Rectal smooth muscle tissue (tissue), 1 donor: ENCODE measurements around the gene APOBEC3F.

Experiments used
- H3K27ac ChIP-seq: one replicate; pipeline ENCODE4 v1.7.0; 2013; ENCODE audit warnings: low read depth, low read length, inconsistent platforms
- H3K27me3 ChIP-seq: one replicate; pipeline ENCODE4 v1.7.0; 2013; ENCODE audit warnings: low read length; ENCODE audit not compliant: control insufficient read depth, insufficient read depth
- H3K36me3 ChIP-seq: one replicate; pipeline ENCODE4 v1.7.0; 2013; ENCODE audit warnings: low read length; ENCODE audit not compliant: control insufficient read depth, insufficient read depth
- H3K4me1 ChIP-seq: one replicate; pipeline ENCODE4 v1.7.0; 2013; ENCODE audit warnings: low read length; ENCODE audit not compliant: control insufficient read depth, insufficient read depth
- H3K4me3 ChIP-seq: one replicate; pipeline ENCODE4 v1.7.0; 2013; ENCODE audit warnings: low read length
- H3K9ac ChIP-seq: one replicate; pipeline ENCODE4 v1.7.0; 2013; ENCODE audit warnings: low read length

APOBEC3F gene

DNA sequence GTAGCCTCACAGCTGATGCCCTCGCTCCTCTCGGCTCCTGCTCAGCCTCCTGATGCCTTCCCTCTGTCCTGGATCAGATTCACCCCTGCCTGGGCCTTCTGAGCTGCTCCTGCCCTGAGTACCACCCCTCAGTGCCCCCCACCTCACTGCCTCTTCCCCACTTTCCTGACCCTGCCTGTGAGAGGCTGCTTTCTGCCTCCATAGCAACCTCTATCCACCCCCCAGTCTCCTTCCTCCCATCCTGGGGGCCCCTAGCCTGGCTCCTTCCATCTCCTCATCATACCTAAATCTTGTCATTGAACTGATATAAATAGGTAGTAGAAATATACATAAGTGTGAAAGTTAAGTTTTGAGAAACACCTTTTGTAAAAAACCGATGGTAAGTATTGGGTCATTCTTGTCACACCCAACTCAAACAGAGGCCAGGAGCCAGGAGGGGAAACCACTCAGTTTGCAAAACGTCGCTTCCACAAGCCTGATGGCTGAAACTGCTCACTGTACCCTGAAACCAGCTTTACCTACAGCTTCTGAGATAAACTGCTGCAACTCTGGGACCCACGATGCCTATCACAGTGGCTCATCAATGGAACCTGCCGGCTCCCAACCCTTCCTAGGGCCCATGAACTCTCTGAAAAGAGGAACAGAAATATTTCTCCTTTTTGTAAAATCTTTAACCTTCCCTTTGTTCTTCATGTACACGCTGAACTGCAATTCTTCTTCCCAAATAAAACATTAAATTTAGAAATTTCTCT is 51.6 kb downstream of the APOBEC3F start:
- no peak overlapping the region for H3K4me3 ChIP-seq
- no peaks in the 10 kb centered on the region for H3K36me3 ChIP-seq
- no peak overlapping the region for H3K9ac ChIP-seq
- H3K4me1 ChIP-seq = no peaks in the 10 kb centered on the region
- H3K27ac ChIP-seq = no peak overlapping the region
- no peaks in the 10 kb centered on the region for H3K27me3 ChIP-seq

GRCh38 chr22:39094717-39095389 is 54.2 kb downstream of the APOBEC3F start:
- no peaks in the 10 kb centered on the region for H3K4me1 ChIP-seq
- H3K9ac ChIP-seq = no peak overlapping the region
- H3K27ac ChIP-seq = no peak overlapping the region
- H3K27me3 ChIP-seq = no peaks in the 10 kb centered on the region
- no peaks in the 10 kb centered on the region for H3K36me3 ChIP-seq
- no peak overlapping the region for H3K4me3 ChIP-seq

DNA sequence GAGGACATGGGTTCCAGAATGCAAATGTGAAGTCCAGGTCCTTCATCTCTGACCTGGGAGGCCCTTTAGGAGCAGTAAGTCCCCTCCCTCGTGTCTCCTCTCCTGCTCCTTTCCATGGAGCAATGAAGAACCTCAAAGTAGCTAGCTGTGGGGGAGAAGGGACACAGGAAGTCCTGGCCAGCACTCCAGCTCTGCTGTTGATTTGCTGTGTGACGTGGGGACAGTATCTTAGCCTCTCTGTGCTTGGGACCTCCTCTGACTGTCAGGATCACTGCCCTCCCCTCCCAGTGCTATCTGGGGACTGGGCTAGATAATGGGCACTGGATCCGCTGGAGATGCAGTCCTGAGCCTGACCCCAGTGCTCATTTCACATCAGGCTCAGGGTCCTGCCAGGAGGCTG is 55.3 kb downstream of the APOBEC3F start:
- Histone ChIP-seq H3K27ac (no peak overlapping the region), H3K9ac (no peak overlapping the region), H3K4me1 (no peaks in the 10 kb centered on the region), H3K4me3 (no peak overlapping the region), H3K27me3 (no peaks in the 10 kb centered on the region), H3K36me3 (no peaks in the 10 kb centered on the region)

DNA sequence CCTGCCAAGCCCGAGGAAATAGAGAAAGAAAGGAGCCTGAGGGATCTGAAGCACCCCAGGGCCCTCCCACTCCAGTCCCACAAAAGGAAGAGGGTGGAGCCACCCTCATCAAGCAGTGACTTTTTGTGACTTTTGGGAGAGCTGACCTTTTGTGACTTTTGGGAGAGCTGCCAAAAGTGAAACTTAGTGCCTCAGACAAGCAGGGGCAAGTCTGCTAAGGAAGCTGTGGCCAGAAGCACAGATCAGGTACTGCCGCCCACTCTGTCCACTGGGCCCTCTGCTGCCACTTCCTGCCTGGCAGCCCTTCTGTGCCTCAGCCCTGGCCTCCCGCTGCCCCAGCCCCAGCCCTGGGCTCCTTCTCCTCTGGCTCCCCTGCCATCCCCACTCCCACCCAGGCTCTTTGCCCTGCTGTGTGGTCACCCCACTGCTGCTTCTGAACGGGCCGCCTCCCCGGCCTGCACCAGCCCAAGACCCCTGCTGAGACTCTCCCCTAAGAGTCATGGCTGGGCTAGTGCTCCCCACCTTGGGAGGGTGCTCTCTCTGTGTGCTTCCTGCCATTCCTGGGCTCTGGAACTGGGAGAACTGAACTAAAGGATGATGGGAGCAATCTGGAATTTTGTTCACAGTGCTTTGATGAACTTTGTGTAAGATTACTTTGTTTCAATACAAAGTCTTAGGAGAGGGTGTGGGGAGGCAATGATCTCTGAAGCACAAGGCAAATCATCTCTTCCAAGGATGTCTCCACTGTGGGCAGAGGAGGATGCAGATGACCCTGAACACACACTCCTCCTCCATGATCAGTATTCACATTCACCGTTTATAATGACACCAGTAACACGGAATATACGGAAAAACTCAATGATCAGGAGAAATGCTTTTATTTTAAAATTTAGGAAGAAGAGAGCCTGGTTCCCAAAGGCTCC is 56.7 kb downstream of the APOBEC3F start, which contains the start of gene APOBEC3H:
Gene APOBEC3H, plus strand, starts transcription at position 147 of the 923 bp plus-strand sequence. CDS start 3,035 bp downstream, outside the sequence.
- Histone ChIP-seq H3K27me3 (no peaks in the 10 kb centered on the region), H3K9ac (no peak within 1 kb of the TSS), H3K36me3 (no peaks in the 10 kb centered on the region), H3K27ac (no peak within 1 kb of the TSS), H3K4me3 (no peak within 1 kb of the TSS), H3K4me1 (no peaks in the 10 kb centered on the region)

DNA sequence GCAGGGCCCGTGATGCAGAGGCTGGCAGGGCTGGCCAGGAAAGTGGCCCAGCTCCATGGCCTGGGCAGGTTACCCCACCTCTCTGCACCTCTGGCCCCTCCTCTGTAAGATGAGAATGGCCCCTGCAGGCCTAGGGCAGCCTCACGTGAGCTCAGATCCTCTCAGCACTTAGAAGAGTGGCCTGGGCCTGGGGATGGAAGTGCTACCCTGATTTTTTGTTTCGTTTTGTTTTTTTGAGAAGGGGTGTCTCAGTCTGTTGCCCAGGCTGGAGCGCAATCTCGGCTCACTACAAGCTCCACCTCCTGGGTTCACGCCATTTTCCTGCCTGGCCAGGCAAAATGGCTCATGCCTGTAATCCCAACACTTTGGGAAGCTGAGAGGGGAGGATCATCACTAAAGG is 57.4 kb downstream of the APOBEC3F start:
- no peaks in the 10 kb centered on the region for H3K4me1 ChIP-seq
- H3K9ac ChIP-seq = no peak overlapping the region
- H3K4me3 ChIP-seq = no peak overlapping the region
- H3K27ac ChIP-seq = no peak overlapping the region
- no peaks in the 10 kb centered on the region for H3K27me3 ChIP-seq
- no peaks in the 10 kb centered on the region for H3K36me3 ChIP-seq

- Histone ChIP-seq H3K36me3 (no peaks in the 10 kb centered on the region), H3K4me1 (no peaks in the 10 kb centered on the region), H3K27ac (no peak overlapping the region), H3K27me3 (no peaks in the 10 kb centered on the region), H3K9ac (no peak overlapping the region), H3K4me3 (no peak overlapping the region)
These were observed 57.9 kb downstream of the APOBEC3F start for GRCh38 chr22:39098576-39098975.

DNA sequence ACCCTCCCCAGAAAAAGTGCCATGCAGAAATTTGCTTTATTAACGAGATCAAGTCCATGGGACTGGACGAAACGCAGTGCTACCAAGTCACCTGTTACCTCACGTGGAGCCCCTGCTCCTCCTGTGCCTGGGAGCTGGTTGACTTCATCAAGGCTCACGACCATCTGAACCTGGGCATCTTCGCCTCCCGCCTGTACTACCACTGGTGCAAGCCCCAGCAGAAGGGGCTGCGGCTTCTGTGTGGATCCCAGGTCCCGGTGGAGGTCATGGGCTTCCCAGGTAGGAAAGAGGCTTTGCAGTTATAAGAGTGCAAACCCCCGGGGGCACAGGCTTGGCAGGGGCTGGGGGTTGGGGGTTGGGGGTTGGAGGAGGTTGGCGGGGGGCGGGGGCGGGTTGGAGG is 60.6 kb downstream of the APOBEC3F start:
- no peak overlapping the region for H3K4me3 ChIP-seq
- no peaks in the 10 kb centered on the region for H3K27me3 ChIP-seq
- no peaks in the 10 kb centered on the region for H3K36me3 ChIP-seq
- no peak overlapping the region for H3K9ac ChIP-seq
- no peak overlapping the region for H3K27ac ChIP-seq
- H3K4me1 ChIP-seq = no peaks in the 10 kb centered on the region

DNA sequence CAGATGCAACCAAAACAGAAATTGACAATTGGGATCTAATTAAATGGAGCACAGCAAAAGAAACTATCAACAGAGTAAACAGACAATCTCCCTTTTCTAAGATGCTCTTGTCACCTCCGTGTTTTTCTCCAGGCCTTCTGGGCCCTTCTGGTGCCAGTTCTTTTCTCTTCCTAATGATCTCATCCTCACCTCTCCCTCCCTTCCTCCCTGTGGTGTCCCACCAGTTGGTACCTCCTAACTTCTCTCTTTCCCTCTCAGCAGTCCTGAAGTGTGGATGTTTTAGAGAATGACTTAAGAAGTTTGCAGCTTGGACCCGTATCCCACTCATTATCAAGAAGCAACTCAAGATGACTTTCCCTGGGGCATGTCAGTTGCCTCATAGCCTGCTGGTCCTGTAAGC is 62.8 kb downstream of the APOBEC3F start:
- Histone ChIP-seq H3K27me3 (no peaks in the 10 kb centered on the region), H3K4me1 (no peaks in the 10 kb centered on the region), H3K36me3 (no peaks in the 10 kb centered on the region), H3K4me3 (no peak overlapping the region), H3K9ac (no peak overlapping the region), H3K27ac (no peak overlapping the region)
